Fibroblast of villous mesenchyme (primary cell): Measurements from ENCODE around the gene SIK3. TPM values are rescaled to one million over a fixed set of nuclear protein-coding genes. Genes with fewer than 3 reads are reported as not detected.

Experiments used
- DNase-seq: peaks from one replicate; pipeline ENCODE4 v3.0.0-alpha.2; 2010; ENCODE audit warnings: low read depth
- H3K4me3 ChIP-seq: 2 replicates; pipeline ENCODE4 v1.5.1; 2011; ENCODE audit warnings: low read depth, mild to moderate bottlenecking, low read length
- CTCF ChIP-seq: IDR thresholded peaks from 2 replicates; pipeline ENCODE4 v1.5.1; 2012; ENCODE audit warnings: low read depth, mild to moderate bottlenecking, low read length; ENCODE audit not compliant: insufficient read depth
- total RNA-seq: library from RNA; depleted of rRNA; stranded (reverse); fragments of >200 nt; gene quantifications from 2 replicates; pipeline ENCODE4 v1.2.3, GENCODE V29; 2012

Gene SIK3
- total RNA-seq, 1 donor: 14.2 TPM

- no peak for TF ChIP-seq CTCF
- DNase-seq: no peak
- no peak overlapping the region for H3K4me3 ChIP-seq
Observed at GRCh38 chr11:116981266-116981885, 116.9 kb downstream of the SIK3 start.

GRCh38 chr11:116980136-116980793 is 118.0 kb downstream of the SIK3 start:
- DNase-seq: no peak
- no peak for TF ChIP-seq CTCF

GRCh38 chr11:116976941-116977570 is 121.2 kb downstream of the SIK3 start:
- TF ChIP-seq CTCF: no peak
- DNase-seq: no peak

More at GRCh38 chr11:116980136-116980793, 118.0 kb downstream of the SIK3 start:
- no peak overlapping the region for H3K4me3 ChIP-seq

DNA sequence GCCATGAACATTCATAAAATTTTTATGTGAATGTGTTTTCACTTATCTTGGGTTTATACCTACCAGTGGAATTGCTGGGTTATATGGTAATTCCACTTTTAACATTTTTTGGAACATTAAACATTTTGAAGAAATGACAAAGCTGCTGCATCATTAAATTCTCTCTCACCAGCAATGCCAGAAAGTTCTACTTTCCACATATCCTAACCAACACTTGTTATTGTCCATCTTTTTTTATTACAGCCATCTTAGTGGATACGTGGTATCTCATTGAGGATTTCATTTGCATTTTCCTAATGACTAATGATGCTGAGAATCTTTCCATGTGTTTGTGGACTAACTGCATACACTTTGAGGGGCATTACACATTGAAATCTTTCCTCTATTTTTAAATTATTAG is 122.6 kb downstream of the SIK3 start:
- no peak overlapping the region for H3K4me3 ChIP-seq
- TF ChIP-seq CTCF: no peak
- no peak for DNase-seq

More at GRCh38 chr11:116976941-116977570, 121.2 kb downstream of the SIK3 start:
- no peak overlapping the region for H3K4me3 ChIP-seq

GRCh38 chr11:116973270-116973669 is 125.0 kb downstream of the SIK3 start:
- no peak for TF ChIP-seq CTCF
- no peak overlapping the region for H3K4me3 ChIP-seq
- no peak for DNase-seq

- no peak for DNase-seq
- no peak overlapping the region for H3K4me3 ChIP-seq
- no peak for TF ChIP-seq CTCF
Observed at GRCh38 chr11:116972691-116973090, 125.5 kb downstream of the SIK3 start.
